Activated T-helper 2 cell treated with anti-CD3 and anti-CD28 coated beads, Interferon-gamma antibody, Interleukin-2, Interleukin-4, amounts not matched to agents 10 μg/mL and 5 μg/mL and 100 μg/mL, durations not matched to agents 14 hours and 24 hours and 36 hours (primary cell): Measurements from ENCODE around the gene DDX59. TPM values are rescaled to one million over a fixed set of nuclear protein-coding genes. Genes with fewer than 3 reads are reported as not detected.

Experiments used
- DNase-seq: peaks from one replicate; pipeline ENCODE4 v3.0.0; 2021; ENCODE audit warnings: low spot score
- H3K27ac Mint-ChIP-seq: one replicate; pipeline ENCODE4 v1.8.0; 2021; ENCODE audit warnings: mixed read lengths
- H3K27me3 Mint-ChIP-seq: one replicate; pipeline ENCODE4 v1.8.0; 2021; ENCODE audit warnings: low read depth, mixed read lengths
- H3K36me3 Mint-ChIP-seq: one replicate; pipeline ENCODE4 v1.8.0; 2021; ENCODE audit warnings: low read depth, mixed read lengths
- H3K4me1 Mint-ChIP-seq: one replicate; pipeline ENCODE4 v1.8.0; 2021; ENCODE audit warnings: low read depth, mixed read lengths
- H3K4me3 Mint-ChIP-seq: one replicate; pipeline ENCODE4 v1.8.0; 2021; ENCODE audit warnings: low read depth, mild to moderate bottlenecking, moderate library complexity, mixed read lengths
- H3K9me3 Mint-ChIP-seq: one replicate; pipeline ENCODE4 v1.8.0; 2021; ENCODE audit warnings: mixed read lengths
- intact Hi-C: fragments of 100-400 bp; cut with micrococcal nuclease; formaldehyde crosslinking; loops from one replicate; pipeline ENCODE4 v1.15.1; 2023
- total RNA-seq: library from RNA; stranded (reverse); gene quantifications from 2 replicates; pipeline ENCODE4 v1.2.3, GENCODE V29; 2022

DDX59 gene
- total RNA-seq, result 18.9 and 20.4 TPM in 2 replicates

GRCh38 chr1:200669314-200670241, at the start of gene DDX59:
TSS of gene DDX59 (minus strand) at chr1:200669907. CDS start at chr1:200666740, 3,167 bp downstream.
- DNase-seq, result peak; percentile 89
- intact Hi-C loops, result loop anchor here (1.0 to 5.0 kb wide), 5 partner anchors 16 to 348 kb away; partner anchors contain the start of genes CAMSAP2 and KIF14
- Mint-ChIP-seq H3K9me3 (no peaks in the 10 kb centered on the region), H3K27me3 (no peaks in the 10 kb centered on the region), H3K4me1 (peaks cover 25% of the 10 kb centered on the region), H3K4me3 (peak within 1 kb of the TSS; percentile 93), H3K27ac (peak within 1 kb of the TSS; percentile 92), H3K36me3 (peaks cover 19% of the 10 kb centered on the region)

DNA sequence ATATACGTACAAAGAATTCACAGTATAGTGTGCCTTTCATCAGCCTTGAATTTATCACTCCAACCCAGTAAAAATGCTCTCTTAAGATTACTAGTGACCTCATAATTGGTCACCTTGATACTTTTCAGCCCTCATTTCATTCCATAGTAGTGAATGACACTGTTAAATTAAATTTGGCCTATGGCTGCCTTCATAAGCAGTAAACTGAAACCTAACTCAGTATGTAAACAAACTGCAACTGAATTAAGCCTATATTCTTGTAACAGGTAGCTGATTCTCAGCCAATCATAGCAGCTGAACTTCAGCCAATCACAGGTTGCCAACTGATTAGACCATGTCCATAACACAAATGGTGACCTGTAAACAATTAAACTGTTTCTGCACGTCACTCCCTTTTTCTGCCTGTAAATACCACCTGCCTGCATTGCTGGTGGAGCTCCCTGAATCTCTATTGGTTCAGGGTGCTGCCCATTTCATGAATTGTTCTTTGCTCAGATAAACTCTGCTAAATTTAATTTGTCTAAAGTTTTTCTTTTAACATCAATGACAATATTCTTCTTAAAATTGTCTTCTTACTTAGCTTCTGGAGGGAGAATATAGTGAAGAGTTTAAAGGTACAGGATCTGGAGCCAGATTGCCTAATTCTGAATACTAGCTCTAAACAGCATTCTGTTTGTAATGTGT, 44.9 kb upstream of the DDX59 start:
- no peaks in the 10 kb centered on the region for H3K4me1 Mint-ChIP-seq
- DNase-seq, result no peak
- H3K4me3 Mint-ChIP-seq, result no peak overlapping the region
- intact Hi-C loops, result no loop called here
- H3K9me3 Mint-ChIP-seq, result no peaks in the 10 kb centered on the region
- no peak overlapping the region for H3K27ac Mint-ChIP-seq
- peaks cover 41% of the 10 kb centered on the region for H3K27me3 Mint-ChIP-seq
- H3K36me3 Mint-ChIP-seq, result no peaks in the 10 kb centered on the region

DNA sequence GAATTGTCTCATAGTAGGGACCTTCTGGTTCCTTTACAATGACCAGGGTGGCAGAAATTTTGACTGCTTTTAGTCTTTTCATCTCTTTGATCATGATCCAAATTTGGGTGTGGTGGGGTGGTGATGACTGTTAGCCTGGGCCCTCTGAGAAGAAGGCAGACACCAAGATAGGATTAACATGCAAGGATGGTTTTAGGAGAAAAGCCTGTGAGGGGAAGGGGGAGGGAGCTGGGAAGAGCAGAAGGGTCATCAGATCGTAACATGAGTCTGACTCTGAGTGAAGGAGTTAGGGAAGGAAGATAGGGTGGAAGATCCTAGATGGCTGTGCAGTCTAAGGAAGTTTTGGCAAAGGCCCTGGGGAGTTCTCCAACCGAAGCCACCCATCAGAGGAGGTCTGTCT, 40.5 kb upstream of the DDX59 start:
- no peaks in the 10 kb centered on the region for H3K36me3 Mint-ChIP-seq
- no peaks in the 10 kb centered on the region for H3K4me1 Mint-ChIP-seq
- no peak for DNase-seq
- H3K27ac Mint-ChIP-seq, result no peak overlapping the region
- no peak overlapping the region for H3K4me3 Mint-ChIP-seq
- no peaks in the 10 kb centered on the region for H3K9me3 Mint-ChIP-seq
- H3K27me3 Mint-ChIP-seq, result peaks cover 29% of the 10 kb centered on the region
- intact Hi-C loops, result no loop called here

GRCh38 chr1:200708769-200709168, 39.1 kb upstream of the DDX59 start:
- Mint-ChIP-seq H3K27ac (no peak overlapping the region), H3K9me3 (no peaks in the 10 kb centered on the region), H3K27me3 (peaks cover 18% of the 10 kb centered on the region), H3K36me3 (no peaks in the 10 kb centered on the region), H3K4me1 (no peaks in the 10 kb centered on the region), H3K4me3 (no peak overlapping the region)
- no peak for DNase-seq
- intact Hi-C loops, result no loop called here

DNA sequence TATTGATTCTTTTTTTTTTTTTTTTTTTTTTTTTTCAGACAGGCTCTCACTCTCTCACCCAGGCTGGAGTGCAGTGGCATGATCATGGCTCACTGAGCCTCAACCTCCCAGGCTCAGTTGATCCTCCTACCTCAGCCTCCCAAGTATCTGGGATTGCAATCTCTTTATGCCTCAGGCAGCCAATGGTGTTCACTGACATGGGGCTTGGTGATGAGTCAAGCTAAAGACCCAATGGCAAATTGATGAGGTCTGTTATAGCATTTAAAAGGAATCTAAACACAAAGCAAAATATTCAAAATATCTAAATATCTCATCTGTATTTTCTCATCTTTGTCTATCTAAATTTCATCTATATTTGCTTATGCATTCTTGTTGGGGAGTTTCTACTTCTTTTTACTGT, 38.5 kb upstream of the DDX59 start:
- Mint-ChIP-seq H3K4me3 (no peak overlapping the region), H3K9me3 (no peaks in the 10 kb centered on the region), H3K27ac (no peak overlapping the region), H3K4me1 (no peaks in the 10 kb centered on the region), H3K36me3 (no peaks in the 10 kb centered on the region), H3K27me3 (peaks cover 15% of the 10 kb centered on the region)
- no peak for DNase-seq
- intact Hi-C loops, result no loop called here

GRCh38 chr1:200707116-200707515, 37.4 kb upstream of the DDX59 start:
- no peak overlapping the region for H3K27ac Mint-ChIP-seq
- no peaks in the 10 kb centered on the region for H3K36me3 Mint-ChIP-seq
- peaks cover 17% of the 10 kb centered on the region for H3K27me3 Mint-ChIP-seq
- no peaks in the 10 kb centered on the region for H3K4me1 Mint-ChIP-seq
- H3K4me3 Mint-ChIP-seq, result no peak overlapping the region
- intact Hi-C loops, result no loop called here
- no peaks in the 10 kb centered on the region for H3K9me3 Mint-ChIP-seq
- no peak for DNase-seq

- Mint-ChIP-seq H3K36me3 (no peaks in the 10 kb centered on the region), H3K4me3 (no peak overlapping the region), H3K4me1 (no peaks in the 10 kb centered on the region), H3K9me3 (no peaks in the 10 kb centered on the region), H3K27ac (no peak overlapping the region), H3K27me3 (peaks cover 21% of the 10 kb centered on the region)
- DNase-seq, result no peak
- intact Hi-C loops, result no loop called here
Measured at GRCh38 chr1:200706111-200706814, 36.6 kb upstream of the DDX59 start.

GRCh38 chr1:200704986-200705500, 35.3 kb upstream of the DDX59 start:
- intact Hi-C loops, result no loop called here
- Mint-ChIP-seq H3K9me3 (no peaks in the 10 kb centered on the region), H3K4me3 (no peak overlapping the region), H3K4me1 (no peaks in the 10 kb centered on the region), H3K36me3 (no peaks in the 10 kb centered on the region), H3K27ac (no peak overlapping the region), H3K27me3 (peaks cover 26% of the 10 kb centered on the region)
- DNase-seq, result no peak

DNA sequence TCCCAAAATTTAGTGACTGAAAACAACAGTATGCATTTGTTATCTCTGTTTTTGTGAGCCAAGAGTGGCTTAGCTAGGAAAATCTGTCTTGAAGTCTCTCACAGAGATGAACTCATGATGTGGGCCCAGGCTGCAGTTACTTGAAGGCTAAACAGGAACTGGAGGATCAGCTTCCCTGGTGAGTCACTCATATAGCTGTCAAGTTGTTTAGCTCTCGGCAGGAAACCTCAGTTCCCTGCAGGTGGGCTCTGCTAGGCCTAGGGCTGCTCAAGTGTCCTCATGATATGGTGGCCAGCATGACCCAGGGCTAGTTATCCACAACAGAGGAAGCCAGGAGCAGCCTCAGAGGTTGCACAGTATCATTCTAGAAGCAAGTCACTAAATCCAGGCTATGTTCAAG, 30.2 kb upstream of the DDX59 start:
- no peak overlapping the region for H3K4me3 Mint-ChIP-seq
- no peaks in the 10 kb centered on the region for H3K9me3 Mint-ChIP-seq
- H3K27me3 Mint-ChIP-seq, result peaks cover 36% of the 10 kb centered on the region
- no peak for DNase-seq
- intact Hi-C loops, result no loop called here
- no peak overlapping the region for H3K27ac Mint-ChIP-seq
- no peaks in the 10 kb centered on the region for H3K36me3 Mint-ChIP-seq
- H3K4me1 Mint-ChIP-seq, result no peaks in the 10 kb centered on the region

- Mint-ChIP-seq H3K4me1 (no peaks in the 10 kb centered on the region), H3K27ac (no peak overlapping the region), H3K36me3 (no peaks in the 10 kb centered on the region), H3K4me3 (no peak overlapping the region), H3K27me3 (peaks cover 32% of the 10 kb centered on the region), H3K9me3 (no peaks in the 10 kb centered on the region)
- DNase-seq, result no peak
- intact Hi-C loops, result no loop called here
Measured at GRCh38 chr1:200694738-200695137, 25.0 kb upstream of the DDX59 start.

DNA sequence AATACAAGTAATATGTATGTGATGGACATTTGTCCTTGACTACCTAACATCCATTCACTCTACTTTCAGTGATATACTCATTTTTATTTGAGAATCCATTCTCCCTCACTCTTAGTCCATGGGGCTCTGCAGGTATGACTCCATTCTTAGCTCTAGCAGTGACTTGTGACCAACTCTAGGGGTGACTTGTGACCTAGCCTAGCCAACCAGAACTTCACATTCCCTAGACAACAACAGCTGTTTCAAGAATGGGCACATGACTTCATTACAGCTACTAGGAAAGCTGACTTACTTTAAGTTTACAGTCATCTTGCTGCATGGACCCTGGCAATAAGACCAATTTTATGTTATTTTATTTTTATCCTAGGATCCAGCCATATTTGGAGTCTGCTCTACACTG, 23.6 kb upstream of the DDX59 start:
- intact Hi-C loops, result no loop called here
- no peak for DNase-seq
- Mint-ChIP-seq H3K4me3 (no peak overlapping the region), H3K9me3 (no peaks in the 10 kb centered on the region), H3K36me3 (no peaks in the 10 kb centered on the region), H3K27ac (no peak overlapping the region), H3K27me3 (peaks cover 30% of the 10 kb centered on the region), H3K4me1 (no peaks in the 10 kb centered on the region)

DNA sequence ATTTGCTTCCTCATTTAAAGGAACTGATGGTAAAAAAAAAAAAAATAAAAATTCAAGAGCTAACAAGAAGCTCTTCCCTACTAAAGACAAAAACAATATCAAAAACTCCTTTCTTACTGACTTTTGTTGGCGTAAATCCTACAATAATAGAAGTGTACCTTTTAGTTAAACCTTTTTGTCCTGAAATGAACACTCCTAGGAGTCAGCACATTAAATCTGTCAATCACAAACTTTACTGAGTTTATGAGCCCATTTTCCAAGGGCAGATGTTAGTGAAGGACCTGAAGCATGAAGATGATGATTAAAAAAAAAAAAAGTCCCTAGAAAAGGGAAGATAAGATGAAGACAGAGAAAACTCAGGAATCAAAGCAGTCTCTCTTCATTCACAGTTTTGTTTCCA, 22.6 kb upstream of the DDX59 start:
- no peaks in the 10 kb centered on the region for H3K4me1 Mint-ChIP-seq
- no peak overlapping the region for H3K27ac Mint-ChIP-seq
- no peaks in the 10 kb centered on the region for H3K36me3 Mint-ChIP-seq
- H3K27me3 Mint-ChIP-seq, result peaks cover 26% of the 10 kb centered on the region
- DNase-seq, result no peak
- intact Hi-C loops, result no loop called here
- no peak overlapping the region for H3K4me3 Mint-ChIP-seq
- H3K9me3 Mint-ChIP-seq, result no peaks in the 10 kb centered on the region
